ENCODE results near the gene INPP5A.

The INPP5A gene

DNA sequence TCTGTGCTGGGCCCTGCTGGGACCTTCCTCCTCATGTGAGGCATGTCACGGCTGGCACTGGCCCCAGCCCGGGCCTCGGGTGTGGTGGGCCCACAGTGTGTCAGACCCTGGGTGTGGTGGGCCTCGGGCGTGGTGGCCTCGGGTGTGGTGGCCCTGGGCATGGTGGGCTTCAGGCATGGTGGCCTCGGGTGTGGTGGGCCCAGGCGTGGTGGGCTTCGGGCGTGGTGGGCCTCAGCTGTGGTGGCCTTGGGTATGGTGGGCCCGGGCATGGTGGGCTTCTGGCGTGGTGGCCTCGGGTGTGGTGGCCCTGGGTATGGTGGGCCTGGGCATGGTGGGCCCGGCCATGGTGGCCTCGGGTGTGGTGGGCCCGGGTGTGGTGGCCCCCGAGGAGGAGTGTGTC lies 207.9 kb downstream of the INPP5A start:
- DNase-seq (ENCODE audit: low spot score), result no peak

DNA sequence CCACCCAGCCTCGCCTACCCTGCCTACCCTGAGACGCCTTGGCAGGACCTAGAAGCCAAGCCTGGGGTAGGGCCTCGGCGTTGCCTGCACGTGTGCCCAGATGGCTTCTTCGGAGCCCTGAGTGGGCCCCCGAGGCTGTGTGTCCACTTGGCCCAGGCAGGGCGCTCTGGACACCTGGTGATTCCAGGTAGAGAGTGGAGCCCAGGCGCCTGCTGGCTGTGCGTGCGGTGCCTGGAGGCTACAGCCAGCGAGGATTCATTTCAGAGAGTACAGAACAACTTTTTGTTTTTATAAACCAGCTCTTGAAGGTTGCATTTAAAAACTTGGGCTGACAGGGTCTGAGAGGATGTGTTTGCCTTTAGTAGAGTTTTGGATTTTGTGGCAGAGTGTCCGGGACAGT lies 208.4 kb downstream of the INPP5A start:
- no peak for DNase-seq (ENCODE audit: low spot score)

DNA sequence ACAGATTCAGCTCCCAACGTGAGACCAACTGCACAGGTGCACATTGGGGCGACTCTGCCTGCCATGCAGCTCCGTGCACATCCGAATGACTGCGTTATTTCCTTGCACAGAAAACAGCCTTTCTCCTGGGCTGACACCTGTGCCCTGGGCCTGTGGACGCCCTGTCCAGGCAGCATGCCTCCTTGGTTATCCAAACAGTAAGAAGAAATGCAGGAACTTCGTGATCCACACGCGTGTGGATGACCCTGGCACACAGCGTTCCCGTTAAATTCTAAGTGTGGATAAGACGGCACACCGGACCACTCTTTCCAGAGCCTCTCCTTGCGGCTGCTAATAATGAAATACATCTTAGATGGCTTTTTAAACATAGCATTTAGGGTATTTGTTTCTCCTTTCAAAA lies 208.8 kb downstream of the INPP5A start:
- no peak for DNase-seq (ENCODE audit: low spot score)

DNA sequence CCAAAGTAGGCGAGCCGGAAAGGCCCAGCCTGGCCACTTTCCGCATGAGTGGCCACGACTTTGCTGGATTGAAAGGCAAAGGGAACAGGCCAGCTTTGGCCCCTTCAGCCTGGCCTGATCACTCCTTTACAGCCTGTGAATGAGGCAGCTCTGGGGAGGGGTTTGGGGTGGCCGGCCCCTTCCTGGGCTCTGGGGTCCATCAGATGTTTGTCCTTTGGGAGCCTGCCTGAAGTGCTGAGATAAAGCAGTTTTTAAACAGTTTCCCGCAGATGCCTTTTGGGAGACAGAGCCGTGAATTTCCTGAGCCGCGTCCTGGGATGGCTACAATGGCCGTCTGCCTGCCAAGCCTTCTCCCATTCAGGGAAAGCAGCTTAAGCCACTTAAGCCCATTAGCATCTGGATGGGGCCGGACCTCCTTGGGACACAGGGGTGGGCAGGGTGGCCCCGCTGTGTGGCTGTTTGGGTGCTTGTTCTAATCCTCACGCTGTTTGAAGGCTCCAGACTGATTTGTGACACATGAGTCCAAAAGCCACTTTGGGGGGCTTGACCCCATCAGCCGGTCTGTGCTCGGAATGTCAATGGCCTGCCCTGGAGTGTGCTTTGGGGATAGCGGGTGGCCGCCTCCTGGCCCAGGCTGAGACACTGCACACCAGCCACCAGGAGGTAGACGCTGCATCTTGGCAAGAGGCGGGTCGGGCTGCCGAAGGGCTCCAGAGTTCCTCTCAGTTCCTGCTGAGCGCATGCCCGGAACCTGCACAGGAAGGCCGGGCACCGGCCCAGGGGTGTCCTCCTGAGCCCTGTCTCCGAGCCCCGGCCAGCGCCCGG lies 209.4 kb downstream of the INPP5A start:
- DNase-seq (ENCODE audit: low spot score), result peak; percentile 50

DNA sequence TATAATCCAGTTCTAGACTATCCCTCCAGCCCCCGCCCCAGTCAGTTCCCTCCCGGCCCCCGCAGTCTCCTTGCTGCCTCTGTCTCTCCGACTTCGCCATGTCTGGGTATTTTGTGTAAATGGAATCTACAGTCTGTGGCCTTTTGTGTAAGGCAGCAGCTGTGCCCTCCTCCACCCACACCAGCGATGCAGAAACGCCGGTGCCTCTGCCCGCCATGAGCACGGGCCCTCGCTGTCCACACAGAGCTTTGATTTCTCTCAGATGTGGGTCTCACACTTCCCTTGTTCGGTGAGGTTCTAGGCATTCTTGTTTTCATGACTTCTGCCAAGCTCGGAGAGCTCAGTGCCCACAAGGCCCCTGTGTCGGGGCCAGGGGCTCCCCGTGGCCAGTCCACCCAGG lies 210.5 kb downstream of the INPP5A start:
- no peak for DNase-seq (ENCODE audit: low spot score)

DNA sequence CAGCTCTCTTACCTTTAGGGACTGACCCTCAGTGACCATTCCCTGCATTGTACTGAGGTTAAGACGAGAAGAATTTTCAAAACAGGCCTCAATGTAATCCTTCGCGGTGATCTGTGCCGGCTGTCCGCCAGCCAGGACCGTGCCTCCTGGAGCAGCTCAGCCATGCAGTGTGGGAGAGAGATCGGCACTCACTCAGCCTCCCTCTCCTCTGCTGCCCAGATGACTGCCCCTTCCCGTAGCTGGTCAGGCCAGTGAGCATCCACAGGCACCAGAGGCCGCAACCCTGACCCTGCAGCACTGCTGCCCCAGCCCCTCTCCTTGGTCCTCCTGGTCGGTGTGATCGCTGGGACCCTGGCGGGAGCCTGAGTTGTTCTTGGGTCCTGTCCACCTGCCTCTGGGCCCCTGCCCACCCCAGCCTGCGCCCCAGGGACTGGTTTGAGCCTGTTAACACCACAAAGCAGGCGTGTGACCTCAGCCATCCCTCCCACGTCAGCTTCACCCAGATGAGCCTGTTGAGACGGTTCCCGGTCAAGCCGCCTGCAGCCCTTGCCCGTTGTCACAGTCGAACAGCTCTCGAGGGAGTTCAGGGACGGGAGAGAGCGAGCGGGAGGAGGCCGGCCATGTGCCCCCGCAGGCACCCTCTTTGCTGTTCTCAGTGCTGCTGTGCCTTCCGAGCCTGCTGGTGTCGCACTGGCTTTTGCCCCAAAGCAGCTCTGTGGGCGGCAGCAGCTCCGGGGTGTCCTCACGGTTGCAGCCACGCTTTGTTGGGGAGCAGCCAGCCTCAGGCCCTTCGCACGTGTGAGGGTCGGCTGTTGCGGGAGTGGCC lies 211.2 kb downstream of the INPP5A start:
- no peak for DNase-seq (ENCODE audit: low spot score)

DNA sequence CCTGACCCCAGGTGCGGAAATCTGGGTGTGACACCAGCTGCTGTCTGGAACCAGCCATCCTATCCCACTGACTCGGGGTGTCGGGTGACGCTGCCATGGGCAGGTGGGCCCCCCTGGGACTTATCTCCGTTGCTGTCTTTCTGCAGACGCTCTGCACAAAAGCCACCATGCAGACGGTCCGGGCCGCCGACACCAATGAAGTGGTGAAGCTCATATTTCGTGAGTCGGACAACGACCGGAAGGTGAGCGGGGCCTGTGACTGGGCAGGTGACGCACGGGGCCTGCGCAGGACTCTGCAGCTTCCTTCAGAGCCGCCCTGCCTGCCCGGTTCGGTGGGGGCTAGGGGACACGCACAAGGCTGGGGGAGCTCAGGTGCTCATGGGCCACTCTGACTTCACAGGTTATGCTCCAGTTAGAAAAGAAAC lies 211.8 kb downstream of the INPP5A start:
- no peak for DNase-seq (ENCODE audit: low spot score)

DNA sequence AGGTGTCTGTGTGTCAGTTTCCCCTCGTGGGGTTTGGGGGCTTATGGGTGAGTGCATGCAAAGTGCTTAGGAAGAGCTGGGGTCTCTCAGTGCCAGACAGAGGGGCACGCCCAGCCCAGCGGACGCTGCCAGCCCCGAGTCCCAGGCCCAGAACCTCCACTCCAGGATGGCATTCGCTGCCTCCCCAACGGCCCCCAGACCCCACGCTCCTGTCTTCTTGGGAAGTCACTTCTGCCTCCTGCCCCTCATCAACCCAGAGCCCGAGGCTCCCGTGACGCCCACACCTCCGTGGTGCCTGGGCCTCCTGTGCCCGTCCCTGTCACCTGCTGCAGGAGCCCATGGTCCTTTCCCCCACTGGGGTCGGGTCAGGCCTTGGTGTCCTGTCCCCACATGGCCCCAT lies 213.3 kb downstream of the INPP5A start:
- DNase-seq (ENCODE audit: low spot score), result no peak

DNA sequence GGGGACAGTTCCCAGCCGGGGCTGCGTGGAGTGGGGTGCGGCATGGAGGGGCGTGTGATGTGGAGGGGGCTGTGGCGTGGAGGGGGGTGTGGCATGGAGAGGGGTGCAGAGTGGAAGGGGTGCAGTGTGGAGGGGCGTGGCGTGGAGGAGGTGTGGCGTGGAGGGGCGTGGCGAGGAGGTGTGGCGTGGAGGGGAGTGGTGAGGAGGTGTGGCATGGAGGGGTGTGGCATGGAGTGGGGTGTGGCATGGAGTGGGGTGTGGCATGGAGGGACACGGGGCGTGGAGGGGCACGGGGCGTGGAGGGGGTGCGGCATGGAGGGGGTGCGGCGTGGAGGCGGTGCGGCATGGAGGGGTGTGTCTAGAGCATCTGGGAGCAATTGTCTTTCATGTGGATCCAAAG lies 214.8 kb downstream of the INPP5A start:
- DNase-seq (ENCODE audit: low spot score), result no peak

DNA sequence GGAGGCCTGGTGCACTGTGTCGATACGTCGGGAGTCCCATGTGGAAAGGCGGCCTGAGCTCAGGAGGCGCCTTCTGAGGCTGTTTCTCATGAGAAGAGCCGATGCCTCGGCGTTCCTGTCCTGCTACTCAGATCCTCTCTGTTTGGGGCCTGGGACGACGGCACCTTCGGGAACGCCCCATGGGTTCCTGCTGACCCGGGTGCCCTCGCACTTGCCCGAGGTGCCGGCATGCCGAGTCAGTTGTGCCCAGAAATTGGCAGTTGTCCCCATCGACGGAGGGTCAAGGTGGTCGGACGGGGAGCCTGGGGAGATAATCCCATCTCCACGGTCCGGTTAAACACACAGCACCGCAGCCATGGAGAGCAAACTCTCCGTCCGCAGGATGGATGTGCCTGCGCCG lies 215.4 kb downstream of the INPP5A start:
- DNase-seq (ENCODE audit: low spot score), result no peak

DNA sequence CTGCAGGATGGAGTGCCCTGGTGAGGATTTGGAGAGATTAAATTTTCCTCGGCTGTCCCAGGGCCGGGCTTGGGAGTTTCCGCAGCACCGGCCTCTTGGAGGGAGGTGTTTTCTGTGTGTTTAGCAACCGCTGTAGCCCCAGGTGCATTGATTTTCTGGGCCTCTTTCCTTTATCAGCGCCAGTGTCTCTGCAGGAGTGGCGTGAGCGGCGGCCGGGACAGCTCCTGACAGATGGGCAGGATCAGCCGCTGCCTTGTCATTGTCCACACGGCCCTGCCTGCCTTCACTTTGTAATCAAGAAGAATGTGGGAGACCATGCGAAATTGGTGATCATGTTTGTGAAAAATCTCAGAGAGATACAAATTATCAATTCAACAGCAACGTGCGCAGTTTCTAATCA lies 216.0 kb downstream of the INPP5A start:
- no peak for DNase-seq (ENCODE audit: low spot score)

DNA sequence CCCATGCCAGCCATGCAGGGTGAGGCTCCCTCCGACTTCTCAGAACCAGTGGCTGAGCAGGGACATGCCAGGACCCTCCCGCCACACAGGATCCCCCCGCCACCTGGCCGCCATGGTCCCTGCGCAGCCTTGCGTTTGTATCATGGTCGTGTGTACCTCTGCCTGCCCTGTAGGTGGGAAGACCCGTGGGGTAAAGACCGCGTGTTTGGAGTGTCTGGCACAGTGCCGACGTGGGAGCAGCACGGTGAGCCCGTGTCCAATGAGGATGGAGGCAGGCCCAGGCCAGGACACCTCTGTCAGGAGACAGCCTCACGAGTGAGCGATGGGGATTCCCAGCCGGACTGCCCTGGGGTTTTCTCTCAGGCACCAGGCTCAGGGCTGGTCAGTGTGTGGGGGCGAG lies 216.5 kb downstream of the INPP5A start:
- DNase-seq (ENCODE audit: low spot score), result no peak

DNA sequence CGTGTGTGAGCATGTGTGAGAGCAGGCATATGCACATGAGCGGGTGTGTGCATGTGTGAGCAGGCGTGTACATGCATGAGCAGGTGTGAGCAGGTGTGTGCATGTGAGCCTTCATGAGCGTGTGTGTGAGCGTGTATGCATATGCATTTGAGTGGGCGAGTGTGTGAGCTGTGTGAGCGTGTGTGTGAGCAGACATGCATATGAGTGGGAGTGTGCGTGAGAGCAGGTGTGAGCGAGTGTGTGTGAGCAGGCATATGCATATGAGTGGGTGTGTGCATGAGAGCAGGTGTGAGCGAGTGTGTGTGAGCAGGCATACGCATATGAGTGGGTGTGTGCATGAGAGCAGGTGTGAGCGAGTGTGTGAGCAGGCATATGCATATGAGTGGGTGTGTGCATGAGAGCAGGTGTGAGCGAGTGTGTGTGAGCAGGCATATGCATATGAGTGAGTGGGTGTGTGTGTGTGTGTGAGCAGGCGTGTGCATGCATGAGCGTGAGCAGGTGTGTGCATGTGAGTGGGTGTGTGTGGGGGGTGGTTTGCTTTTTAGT lies 217.7 kb downstream of the INPP5A start:
- DNase-seq (ENCODE audit: low spot score), result no peak

DNA sequence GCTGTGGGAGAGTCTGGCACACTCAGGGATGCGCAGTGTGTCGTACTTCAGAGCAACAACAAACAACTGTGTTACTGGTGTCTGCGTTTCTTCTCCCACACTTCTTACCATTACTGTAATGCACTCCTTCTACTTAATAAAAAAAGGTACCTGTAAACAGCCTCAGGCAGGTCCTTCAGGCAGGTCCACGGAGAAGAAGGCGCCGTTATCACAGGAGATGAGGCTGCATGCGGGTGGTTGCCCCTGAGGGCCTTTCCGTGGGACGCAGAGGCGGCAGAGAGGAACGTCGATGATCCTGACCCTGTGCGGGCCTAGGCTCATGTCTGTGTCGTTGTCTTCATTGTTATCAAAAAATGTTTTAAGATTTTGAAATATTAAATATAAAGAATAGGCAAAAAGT lies 219.0 kb downstream of the INPP5A start:
- no peak for DNase-seq (ENCODE audit: low spot score)

DNA sequence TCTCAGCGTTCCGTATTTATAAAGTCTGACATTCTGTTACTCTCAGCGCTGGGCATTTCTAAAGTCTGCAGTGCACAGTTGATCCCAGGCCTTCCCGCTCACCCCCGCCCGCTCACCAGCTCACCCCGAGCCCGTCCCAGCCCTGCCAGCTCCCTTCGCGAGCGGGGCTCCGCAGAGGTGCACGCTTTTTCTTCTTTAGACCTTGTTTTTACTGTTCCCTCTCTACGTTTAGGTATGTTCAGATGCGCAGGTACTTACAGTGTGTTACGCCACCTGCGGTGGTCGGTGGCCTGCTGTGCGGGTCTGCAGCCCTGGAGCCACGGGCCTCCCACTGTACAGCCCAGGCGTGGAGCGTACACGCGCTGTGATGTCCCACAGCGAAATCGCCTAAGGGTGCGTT lies 219.6 kb downstream of the INPP5A start:
- DNase-seq (ENCODE audit: low spot score), result no peak

DNA sequence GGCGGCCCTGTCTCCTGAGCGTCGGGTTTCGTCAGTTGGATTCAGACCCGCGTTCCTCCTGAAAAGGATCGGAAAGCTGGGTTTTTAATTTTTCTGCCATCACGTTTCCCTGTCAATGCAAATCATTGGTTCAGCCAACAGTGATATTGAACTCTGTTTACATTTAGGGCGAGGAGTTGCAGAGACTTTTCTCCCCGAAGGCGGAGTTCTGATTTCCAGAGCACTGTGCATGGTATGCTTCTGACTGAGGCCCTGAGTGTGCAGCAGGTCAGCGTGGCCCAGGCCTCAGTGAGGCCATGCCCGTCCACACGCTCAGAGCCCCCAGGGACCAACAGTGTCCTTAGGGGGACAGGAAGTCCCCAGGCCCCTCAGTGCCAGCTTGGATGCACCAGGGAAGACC lies 221.3 kb downstream of the INPP5A start:
- no peak for DNase-seq (ENCODE audit: low spot score)

DNA sequence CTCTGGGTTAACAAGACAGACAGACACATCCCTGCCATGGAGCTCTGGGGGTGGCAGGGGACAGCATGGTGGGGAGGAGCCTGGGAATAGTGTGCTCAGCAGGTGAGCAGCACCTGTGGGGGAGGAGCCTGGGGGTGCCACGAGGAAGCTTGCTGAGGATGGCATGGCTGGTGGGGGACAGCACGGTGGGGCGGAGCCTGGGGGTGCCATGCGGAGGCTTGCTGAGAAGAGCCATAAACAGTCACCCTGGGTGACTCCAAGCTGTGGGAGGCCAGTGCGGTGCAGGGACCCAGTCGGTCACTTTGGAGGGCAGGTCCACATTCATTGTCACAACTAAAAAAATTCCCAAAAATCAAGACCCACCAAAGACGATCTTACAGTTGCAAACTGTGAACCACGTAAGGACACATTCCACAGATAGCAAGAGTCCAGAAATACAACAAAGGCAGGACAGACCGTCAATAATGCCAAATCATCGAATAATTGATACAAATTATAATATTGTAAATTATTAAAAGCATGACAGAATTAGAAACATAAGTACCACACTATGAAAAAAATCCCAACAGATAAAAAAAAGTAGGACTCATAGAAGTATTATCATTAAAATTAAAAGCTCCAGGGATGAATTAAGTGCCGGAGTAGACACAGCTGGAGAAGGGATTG lies 223.9 kb downstream of the INPP5A start:
- no peak for DNase-seq (ENCODE audit: low spot score)

DNA sequence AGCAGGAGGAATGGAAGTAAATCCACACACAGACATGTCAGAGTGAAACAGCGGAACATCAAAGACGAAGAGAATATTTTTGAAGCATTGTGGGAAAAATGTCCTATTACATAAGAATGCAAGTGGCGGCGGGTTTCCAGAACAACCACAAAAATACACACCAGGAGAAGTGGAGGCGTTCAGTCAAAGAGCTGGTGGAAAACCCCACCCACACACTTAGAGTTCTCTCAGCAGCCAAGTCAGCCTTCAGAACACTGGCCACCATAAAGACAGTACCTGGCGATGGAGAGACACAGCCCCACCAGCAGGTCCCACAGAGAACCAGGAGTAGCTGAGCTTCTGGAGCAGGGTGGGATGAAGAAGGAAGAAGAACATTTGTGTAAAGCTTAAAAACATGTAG lies 224.7 kb downstream of the INPP5A start:
- DNase-seq (ENCODE audit: low spot score), result no peak

DNA sequence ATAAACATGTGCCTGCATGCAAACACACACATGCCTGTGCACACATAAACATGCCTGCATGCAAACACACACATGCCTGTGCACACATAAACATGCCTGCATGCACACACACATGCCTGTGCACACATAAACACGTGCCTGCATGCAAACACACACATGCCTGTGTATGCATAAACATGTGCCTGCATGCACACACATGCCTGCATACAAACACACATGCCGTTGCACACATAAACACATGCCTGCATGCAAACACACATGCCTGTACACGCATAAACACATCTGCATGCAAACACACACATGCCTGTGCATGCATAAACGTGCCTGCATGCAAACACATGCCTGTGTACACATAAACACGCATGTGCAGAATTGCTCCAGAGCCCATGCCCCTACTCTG lies 226.0 kb downstream of the INPP5A start:
- DNase-seq (ENCODE audit: low spot score), result no peak

DNA sequence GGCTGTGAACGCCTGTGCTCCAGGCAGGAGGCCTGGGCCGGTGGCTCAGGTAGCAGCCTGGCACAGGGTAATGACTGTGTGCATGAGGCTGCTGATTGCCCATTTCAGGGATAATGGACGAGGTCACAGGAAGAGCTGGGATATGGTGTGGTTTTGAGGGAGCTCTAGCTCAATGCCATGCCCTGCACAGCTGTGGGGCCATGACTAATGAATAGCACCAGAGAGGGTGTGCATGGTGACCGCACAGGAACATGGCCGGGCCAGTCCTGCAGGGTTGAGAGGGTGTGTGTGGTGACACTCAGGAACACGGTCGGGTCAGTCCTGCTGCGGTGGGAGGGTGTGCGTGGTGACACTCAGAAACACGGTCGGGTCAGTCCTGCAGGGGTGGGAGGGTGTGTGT lies 226.5 kb downstream of the INPP5A start:
- DNase-seq (ENCODE audit: low spot score), result no peak

DNA sequence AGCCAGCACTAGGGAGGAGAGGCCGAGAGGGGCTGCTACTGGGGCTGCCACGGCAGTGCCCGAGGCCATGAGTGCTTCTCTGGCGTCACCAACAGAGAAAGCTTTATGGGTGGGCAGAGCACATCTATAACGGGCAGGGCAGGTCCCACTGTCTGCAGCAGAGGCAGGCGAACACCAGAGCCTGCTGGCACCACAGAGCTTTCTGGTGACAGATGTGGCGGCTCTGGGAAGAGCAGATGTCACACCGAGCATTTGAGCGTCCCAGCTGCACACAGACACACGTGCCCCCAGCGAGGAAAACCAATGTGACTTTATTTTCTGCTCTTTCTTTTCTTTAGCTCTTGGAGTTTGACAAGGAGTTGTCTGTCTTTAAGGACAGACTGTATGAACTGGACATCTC lies 227.8 kb downstream of the INPP5A start:
- DNase-seq (ENCODE audit: low spot score), result peak; percentile 66

DNA sequence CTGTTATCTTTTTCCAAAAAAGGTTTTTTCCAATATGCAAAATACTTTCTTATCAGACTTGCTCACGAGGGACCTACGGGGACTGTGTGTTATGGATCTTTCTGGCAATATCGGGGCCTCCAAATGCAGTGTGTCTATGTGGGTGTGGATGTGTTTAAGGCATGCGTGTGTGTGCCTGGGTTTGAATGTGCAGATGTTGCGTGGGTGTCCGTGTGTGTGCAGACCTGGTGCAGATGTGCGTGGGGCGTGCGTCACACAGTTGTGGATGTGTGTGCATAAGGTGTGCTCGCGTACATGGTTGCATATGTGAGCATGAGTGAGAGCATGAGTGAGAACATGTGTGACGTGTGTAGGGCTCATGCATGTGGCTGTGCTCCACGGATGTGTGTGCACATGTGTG lies 228.7 kb downstream of the INPP5A start:
- DNase-seq (ENCODE audit: low spot score), result no peak

Measured in globus pallidus (tissue), 1 donor.